HepG2 (cell line): Measurements from ENCODE around the gene CD24.

Experiments used
- MXI1 ChIP-seq: IDR thresholded peaks from 3 replicates; pipeline ENCODE4 v1.6.1; 2012; ENCODE audit warnings: low read depth, low read length, inconsistent platforms, borderline replicate concordance
- ZNF557 ChIP-seq: sonication (generic); formaldehyde crosslinking; IDR thresholded peaks from 2 replicates; pipeline ENCODE4 v1.4.0; 2020; ENCODE audit warnings: missing genetic modification reagents
- TF ChIP-seq, protein P1 (sequence below): sonication (generic); formaldehyde crosslinking; IDR thresholded peaks from 2 replicates; pipeline ENCODE4 v1.5.0; 2020; ENCODE audit warnings: mild to moderate bottlenecking, missing genetic modification reagents, moderate library complexity

DNA sequence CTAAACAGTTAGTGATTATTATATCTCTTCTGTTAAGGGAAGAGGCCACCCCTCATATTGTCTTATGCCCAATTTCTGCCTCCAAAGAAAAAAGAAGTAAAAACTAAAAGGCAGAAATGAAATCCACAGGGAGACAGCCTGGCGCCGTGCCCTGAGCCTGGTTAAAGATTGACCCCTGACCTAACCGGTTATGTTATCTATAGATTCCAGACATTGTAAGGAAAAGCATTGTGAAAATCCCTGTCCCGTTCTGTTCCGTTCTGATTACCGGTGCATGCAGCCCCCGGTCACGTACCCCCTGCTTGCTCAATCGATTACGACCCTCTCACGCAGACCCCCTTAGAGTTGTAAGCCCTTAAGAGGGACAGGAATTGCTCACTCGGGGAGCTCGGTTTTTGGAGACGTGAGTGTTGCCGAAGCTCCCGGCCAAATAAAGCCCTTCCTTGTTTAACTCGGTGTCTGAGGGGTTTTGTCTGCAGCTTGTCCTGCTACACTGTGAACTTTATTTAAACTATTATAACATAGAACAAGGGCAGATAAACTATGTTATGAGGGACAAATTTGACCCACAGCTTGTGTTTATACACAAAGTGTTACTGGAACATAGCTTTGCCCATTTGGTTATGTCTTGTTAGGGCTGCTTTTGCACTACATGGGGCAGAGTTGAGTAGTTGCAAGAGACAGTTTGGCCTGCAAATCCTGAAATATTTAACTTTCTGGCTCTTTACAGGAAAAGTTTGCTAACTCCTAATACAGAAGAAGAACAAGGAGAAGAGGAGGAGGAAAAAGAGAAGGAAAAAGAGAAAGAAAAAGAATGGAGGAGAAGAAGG lies 49.6 kb downstream of the CD24 start:
- TF ChIP-seq MXI1 (no peak), ZNF557 (CRISPR knock-in tag) (no peak)
- TF ChIP-seq, protein P1, sequence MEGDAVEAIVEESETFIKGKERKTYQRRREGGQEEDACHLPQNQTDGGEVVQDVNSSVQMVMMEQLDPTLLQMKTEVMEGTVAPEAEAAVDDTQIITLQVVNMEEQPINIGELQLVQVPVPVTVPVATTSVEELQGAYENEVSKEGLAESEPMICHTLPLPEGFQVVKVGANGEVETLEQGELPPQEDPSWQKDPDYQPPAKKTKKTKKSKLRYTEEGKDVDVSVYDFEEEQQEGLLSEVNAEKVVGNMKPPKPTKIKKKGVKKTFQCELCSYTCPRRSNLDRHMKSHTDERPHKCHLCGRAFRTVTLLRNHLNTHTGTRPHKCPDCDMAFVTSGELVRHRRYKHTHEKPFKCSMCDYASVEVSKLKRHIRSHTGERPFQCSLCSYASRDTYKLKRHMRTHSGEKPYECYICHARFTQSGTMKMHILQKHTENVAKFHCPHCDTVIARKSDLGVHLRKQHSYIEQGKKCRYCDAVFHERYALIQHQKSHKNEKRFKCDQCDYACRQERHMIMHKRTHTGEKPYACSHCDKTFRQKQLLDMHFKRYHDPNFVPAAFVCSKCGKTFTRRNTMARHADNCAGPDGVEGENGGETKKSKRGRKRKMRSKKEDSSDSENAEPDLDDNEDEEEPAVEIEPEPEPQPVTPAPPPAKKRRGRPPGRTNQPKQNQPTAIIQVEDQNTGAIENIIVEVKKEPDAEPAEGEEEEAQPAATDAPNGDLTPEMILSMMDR (CRISPR knock-in tag), result no peak
